Activated naive CD4-positive, alpha-beta T cell treated with Interleukin-2 at 50 U/mL for 16 hours (primary cell): Measurements from ENCODE around the gene WRNIP1.

Experiments used
- DNase-seq: peaks from one replicate; pipeline ENCODE4 v3.0.0-alpha.2; 2020

The WRNIP1 gene

DNA sequence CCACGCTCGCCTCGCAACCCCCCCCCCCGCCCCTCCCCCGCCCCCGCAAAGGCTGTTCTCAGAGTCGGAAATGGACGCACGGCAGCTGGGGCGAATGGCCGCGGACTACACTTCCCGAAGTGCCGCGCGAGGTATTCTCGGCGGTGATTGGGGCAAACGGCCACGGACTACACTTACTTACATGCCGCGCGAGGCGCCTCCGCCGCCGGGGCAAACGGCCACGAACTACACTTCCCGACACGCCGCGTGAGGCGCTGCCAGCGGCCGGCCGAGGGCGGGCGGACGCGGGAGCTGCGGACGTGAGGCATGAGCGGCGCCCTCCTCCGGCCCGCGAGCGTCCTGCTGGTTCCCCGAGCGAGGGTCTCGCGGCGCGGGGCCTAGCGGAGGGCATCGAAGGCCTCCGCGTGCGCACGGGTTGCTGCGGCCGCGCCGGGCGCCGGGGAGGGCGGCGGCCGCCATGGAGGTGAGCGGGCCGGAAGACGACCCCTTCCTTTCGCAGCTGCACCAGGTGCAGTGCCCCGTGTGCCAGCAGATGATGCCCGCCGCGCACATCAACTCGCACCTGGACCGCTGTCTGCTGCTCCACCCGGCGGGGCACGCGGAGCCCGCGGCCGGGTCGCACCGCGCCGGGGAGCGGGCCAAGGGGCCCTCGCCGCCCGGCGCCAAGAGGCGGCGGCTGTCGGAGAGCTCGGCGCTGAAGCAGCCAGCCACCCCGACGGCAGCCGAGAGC lies at the start of gene WRNIP1:
Gene WRNIP1 (plus strand): TSS at position 228 of the 730 bp plus-strand sequence. CDS start 230 bp downstream, at position 458.
- peak; percentile 97 for DNase-seq

GRCh38 chr6:2715737-2716136 lies 49.5 kb upstream of the WRNIP1 start:
- DNase-seq: no peak

GRCh38 chr6:2716936-2717700 lies 48.1 kb upstream of the WRNIP1 start:
- DNase-seq: no peak

- no peak for DNase-seq
Measured at GRCh38 chr6:2718334-2719092, 46.7 kb upstream of the WRNIP1 start.

DNA sequence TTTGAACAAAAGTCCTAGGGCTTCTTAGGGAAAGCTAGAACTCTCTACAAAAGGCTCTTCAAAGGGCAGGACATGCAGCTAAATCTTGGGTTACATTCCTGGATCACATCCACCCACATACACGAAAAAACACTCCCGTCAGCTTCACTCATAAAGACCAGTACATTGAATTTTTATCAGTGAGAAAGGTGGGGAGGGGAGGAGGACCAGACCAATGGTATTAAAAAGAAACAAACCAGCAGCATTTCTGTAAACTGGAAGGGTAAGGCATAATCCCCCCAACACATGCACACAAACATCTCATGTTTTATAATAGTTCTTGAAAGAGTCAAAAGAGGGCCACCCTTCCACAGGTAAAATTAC lies 46.1 kb upstream of the WRNIP1 start:
- no peak for DNase-seq

GRCh38 chr6:2721219-2721618 lies 44.0 kb upstream of the WRNIP1 start:
- no peak for DNase-seq

- no peak for DNase-seq
Measured at GRCh38 chr6:2725364-2725988, 39.7 kb upstream of the WRNIP1 start.

DNA sequence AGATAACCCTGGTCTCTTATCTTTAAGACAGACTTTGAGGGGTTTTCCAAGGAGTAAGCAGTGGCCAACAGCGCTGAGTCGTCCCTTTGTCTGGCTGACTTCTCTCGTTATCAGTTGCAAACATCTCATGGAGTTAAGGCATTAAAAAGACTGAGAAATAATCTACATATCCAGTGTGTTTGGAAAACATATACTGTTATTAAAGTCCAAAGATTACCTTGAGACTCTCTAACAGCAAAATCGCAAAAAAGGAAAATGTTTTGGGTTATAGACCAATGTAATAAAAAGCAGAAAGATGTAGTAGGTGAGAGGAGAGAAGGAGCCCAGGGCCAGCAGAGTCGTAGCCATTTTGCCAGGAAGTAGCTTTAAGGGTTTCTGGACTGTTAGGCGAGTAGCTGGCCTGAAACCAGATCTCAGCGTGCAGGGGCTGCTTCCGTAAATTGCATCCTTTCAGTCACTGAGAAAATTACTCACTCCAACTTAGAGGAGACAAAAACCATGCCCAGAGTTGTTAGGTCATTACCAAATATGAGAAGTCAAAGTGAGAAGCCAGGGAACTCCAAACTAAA lies 39.1 kb upstream of the WRNIP1 start:
- no peak for DNase-seq

GRCh38 chr6:2729921-2730320 lies 35.3 kb upstream of the WRNIP1 start:
- no peak for DNase-seq

GRCh38 chr6:2730353-2731107 lies 34.7 kb upstream of the WRNIP1 start:
- DNase-seq: no peak

GRCh38 chr6:2731281-2731909 lies 33.8 kb upstream of the WRNIP1 start:
- DNase-seq: no peak

GRCh38 chr6:2732503-2733089 lies 32.6 kb upstream of the WRNIP1 start:
- no peak for DNase-seq

- peak; percentile 32 for DNase-seq
Measured at GRCh38 chr6:2733324-2733723, 31.9 kb upstream of the WRNIP1 start.

GRCh38 chr6:2733736-2734480 lies 31.3 kb upstream of the WRNIP1 start:
- no peak for DNase-seq

- no peak for DNase-seq
Measured at GRCh38 chr6:2734488-2735166, 30.6 kb upstream of the WRNIP1 start.

DNA sequence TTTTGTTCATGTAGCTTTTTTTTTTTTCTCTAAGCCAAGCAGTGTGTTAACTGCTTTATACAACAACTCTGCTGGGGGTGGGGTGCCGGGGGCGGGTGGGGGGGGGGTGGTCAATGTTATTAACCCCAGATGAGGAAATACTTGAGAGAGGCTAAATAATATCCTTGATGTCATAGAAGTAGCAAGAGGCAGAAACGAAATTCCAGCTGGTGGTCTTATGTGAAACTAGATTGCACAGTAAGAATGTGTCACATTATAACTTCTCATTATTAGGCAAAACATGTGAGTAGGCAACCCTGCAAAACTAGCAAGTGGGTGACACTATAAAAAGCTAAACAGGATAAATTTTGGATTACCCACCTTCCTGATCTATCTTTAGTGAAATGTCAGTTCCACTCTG lies 27.3 kb upstream of the WRNIP1 start:
- DNase-seq: no peak

- DNase-seq: peak; percentile 40
Measured at GRCh38 chr6:2738373-2738979, 26.7 kb upstream of the WRNIP1 start.

DNA sequence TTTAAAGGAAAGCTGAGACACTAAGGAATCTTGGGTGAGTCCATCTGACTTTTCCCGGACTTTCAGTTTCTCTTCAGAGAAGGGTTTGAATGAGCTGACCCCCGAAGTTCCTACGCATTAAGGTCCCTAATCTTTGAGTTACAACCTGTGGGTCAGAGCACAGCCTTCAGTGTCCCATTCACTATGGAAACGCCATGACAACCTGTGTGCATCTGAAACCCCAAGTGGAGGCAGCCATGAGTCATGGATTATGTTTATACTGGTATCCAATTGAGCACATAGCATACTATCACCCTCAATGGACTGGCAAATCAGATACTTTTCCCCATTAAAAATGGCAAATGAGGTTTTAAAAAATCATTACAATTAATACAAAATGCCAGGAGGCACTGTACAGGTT lies 25.9 kb upstream of the WRNIP1 start:
- DNase-seq: no peak

DNA sequence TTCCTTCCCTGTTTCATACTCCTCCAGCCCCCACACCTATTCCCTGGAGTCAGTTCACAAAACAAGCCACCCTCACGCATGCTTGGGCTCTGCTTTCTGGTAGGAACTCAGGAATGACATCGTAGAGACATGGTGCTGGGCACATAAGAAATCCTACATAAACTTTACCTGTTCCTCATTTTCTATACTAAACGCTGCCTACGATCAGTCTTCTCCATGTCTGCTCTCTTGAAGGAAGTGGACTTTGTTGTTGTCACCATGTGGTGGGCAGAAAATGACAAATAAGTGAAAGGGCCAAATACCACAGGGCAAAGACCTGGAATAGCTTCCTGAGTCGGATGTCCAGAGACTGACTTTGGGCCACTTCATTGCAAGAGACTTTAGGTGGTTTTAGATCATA lies 24.6 kb upstream of the WRNIP1 start:
- DNase-seq: no peak
